Smooth muscle cell (in vitro differentiated cells): Measurements from ENCODE around the gene SLC29A3. TPM values are rescaled to one million over a fixed set of nuclear protein-coding genes. Genes with fewer than 3 reads are reported as not detected.

ENCODE experiments used
- DNase-seq: peaks from one replicate; lab custom pipeline; 2025; ENCODE audit not compliant: unreplicated experiment; lab: John Stamatoyannopoulos, UW
- H2AFZ ChIP-seq: fragments of 200-600 bp; sonication (generic); 2 replicates; pipeline ENCODE4 v1.6.0; 2016; ENCODE audit warnings: antibody characterized with exemption, low read depth, mild to moderate bottlenecking
- H3F3A ChIP-seq: fragments of 200-600 bp; sonication (generic); 2 replicates; pipeline ENCODE4 v1.6.0; 2017; ENCODE audit warnings: antibody characterized with exemption, low read depth
- H3K27ac ChIP-seq: fragments of 200-600 bp; sonication (generic); 2 replicates; pipeline ENCODE4 v1.5.1; 2016; ENCODE audit warnings: low read depth, mild to moderate bottlenecking
- H3K27me3 ChIP-seq: fragments of 200-600 bp; sonication (generic); 2 replicates; pipeline ENCODE4 v1.6.1; 2016; ENCODE audit warnings: low read depth, mild to moderate bottlenecking
- H3K36me3 ChIP-seq: fragments of 200-600 bp; sonication (generic); 2 replicates; pipeline ENCODE4 v1.5.1; 2016; ENCODE audit warnings: low read depth
- H3K4me1 ChIP-seq: fragments of 200-600 bp; sonication (generic); 2 replicates; pipeline ENCODE4 v1.5.1; 2016; ENCODE audit warnings: low read depth
- H3K4me2 ChIP-seq: fragments of 200-600 bp; sonication (generic); 2 replicates; pipeline ENCODE4 v1.6.0; 2016; ENCODE audit warnings: mild to moderate bottlenecking
- H3K4me3 ChIP-seq: fragments of 200-600 bp; sonication (generic); 2 replicates; pipeline ENCODE4 v1.5.1; 2016; ENCODE audit warnings: mild to moderate bottlenecking
- H3K79me2 ChIP-seq: fragments of 200-600 bp; sonication (generic); 2 replicates; pipeline ENCODE4 v1.6.0; 2016; ENCODE audit warnings: low read depth, mild to moderate bottlenecking
- H3K9ac ChIP-seq: fragments of 200-600 bp; sonication (generic); 2 replicates; pipeline ENCODE4 v1.6.0; 2016; ENCODE audit warnings: low read depth
- H3K9me3 ChIP-seq: fragments of 200-600 bp; sonication (generic); replicated peaks from 2 replicates; pipeline ENCODE4 v1.5.1; 2016; ENCODE audit warnings: low read depth
- H4K20me1 ChIP-seq: fragments of 200-600 bp; sonication (generic); 2 replicates; pipeline ENCODE4 v1.6.0; 2016; ENCODE audit warnings: low read depth
- CTCF ChIP-seq: fragments of 200-600 bp; sonication (generic); IDR thresholded peaks from 2 replicates; pipeline ENCODE4 v1.5.1; 2017; ENCODE audit warnings: borderline replicate concordance, mild to moderate bottlenecking, antibody characterized with exemption; ENCODE audit not compliant: insufficient read depth, poor library complexity, severe bottlenecking
- WGBS: methylation state at CpG from one replicate; pipeline ENCODE4 v1.1.7; 2016; ENCODE audit warnings: low lambda C conversion rate; 5-methylcytosine and 5-hydroxymethylcytosine counted together
- polyA plus RNA-seq: library from polyadenylated mRNA; unstranded; fragments of >200 nt; fragmentation: Nextera tagmentation; extraction: Ambion mirVana; gene quantifications from 2 replicates; pipeline ENCODE4 v1.2.1, GENCODE V29; 2016
- total RNA-seq: library from RNA; depleted of rRNA; stranded (reverse); fragments of >200 nt; gene quantifications from 2 replicates; pipeline ENCODE4 v1.2.3, GENCODE V29; 2014

The SLC29A3 gene
- total and polyA plus RNA-seq, 2 experiments from 2014 or later: 2.9 to 4.8 TPM

GRCh38 chr10:71332466-71332865 lies 13.4 kb downstream of the SLC29A3 start:
- H3K36me3 ChIP-seq: no peaks in the 10 kb centered on the region
- no peaks in the 10 kb centered on the region for H3K27me3 ChIP-seq
- no peaks in the 10 kb centered on the region for H3K79me2 ChIP-seq
- no peak overlapping the region for H3K4me3 ChIP-seq
- H3K27ac ChIP-seq: no peak overlapping the region
- H3K9me3 ChIP-seq: no peaks in the 10 kb centered on the region
- H3K4me1 ChIP-seq: no peaks in the 10 kb centered on the region
- no peak overlapping the region for H3K4me2 ChIP-seq
- DNase-seq: no peak
- H4K20me1 ChIP-seq: no peaks in the 10 kb centered on the region
- H3F3A ChIP-seq: no peaks in the 10 kb centered on the region
- no peak overlapping the region for H3K9ac ChIP-seq
- H2AFZ ChIP-seq: no peak overlapping the region
- 93% methylated on average over 5 of the region's 5 CpGs for WGBS
- no peak for TF ChIP-seq CTCF

- 80% methylated on average over 9 of the region's 9 CpGs for WGBS
- H3K27ac ChIP-seq: no peak overlapping the region
These were observed 14.2 kb downstream of the SLC29A3 start for GRCh38 chr10:71333129-71333887.

GRCh38 chr10:71334221-71334791 lies 15.2 kb downstream of the SLC29A3 start:
- Histone ChIP-seq H3K27me3 (no peaks in the 10 kb centered on the region), H3K4me3 (no peak overlapping the region), H3K9me3 (no peaks in the 10 kb centered on the region), H3K4me2 (no peak overlapping the region), H3F3A (no peaks in the 10 kb centered on the region), H4K20me1 (no peaks in the 10 kb centered on the region), H3K4me1 (no peaks in the 10 kb centered on the region), H3K9ac (no peak overlapping the region), H2AFZ (no peak overlapping the region), H3K27ac (no peak overlapping the region), H3K79me2 (no peaks in the 10 kb centered on the region), H3K36me3 (no peaks in the 10 kb centered on the region)
- TF ChIP-seq CTCF: no peak
- DNase-seq: no peak
- 81% methylated on average over 12 of the region's 12 CpGs for WGBS

More at GRCh38 chr10:71333129-71333887, 14.2 kb downstream of the SLC29A3 start:
- no peaks in the 10 kb centered on the region for H3K36me3 ChIP-seq
- no peaks in the 10 kb centered on the region for H3K79me2 ChIP-seq
- no peaks in the 10 kb centered on the region for H3F3A ChIP-seq
- TF ChIP-seq CTCF: no peak
- no peak overlapping the region for H3K4me2 ChIP-seq
- H3K9ac ChIP-seq: no peak overlapping the region
- H2AFZ ChIP-seq: no peak overlapping the region
- no peak overlapping the region for H3K4me3 ChIP-seq
- no peaks in the 10 kb centered on the region for H3K27me3 ChIP-seq
- no peak for DNase-seq
- no peaks in the 10 kb centered on the region for H4K20me1 ChIP-seq
- no peaks in the 10 kb centered on the region for H3K9me3 ChIP-seq
- no peaks in the 10 kb centered on the region for H3K4me1 ChIP-seq

- H2AFZ ChIP-seq: no peak overlapping the region
These were observed 16.2 kb downstream of the SLC29A3 start for GRCh38 chr10:71335173-71335708.

More at GRCh38 chr10:71335173-71335708, 16.2 kb downstream of the SLC29A3 start:
- no peaks in the 10 kb centered on the region for H3F3A ChIP-seq
- no peak overlapping the region for H3K4me2 ChIP-seq
- H3K4me1 ChIP-seq: no peaks in the 10 kb centered on the region
- no peak for TF ChIP-seq CTCF
- no peak for DNase-seq
- no peaks in the 10 kb centered on the region for H3K27me3 ChIP-seq
- no peaks in the 10 kb centered on the region for H4K20me1 ChIP-seq
- H3K9ac ChIP-seq: no peak overlapping the region
- H3K36me3 ChIP-seq: no peaks in the 10 kb centered on the region
- H3K27ac ChIP-seq: no peak overlapping the region
- H3K79me2 ChIP-seq: no peaks in the 10 kb centered on the region
- 90% methylated on average over 15 of the region's 15 CpGs for WGBS
- no peaks in the 10 kb centered on the region for H3K9me3 ChIP-seq
- H3K4me3 ChIP-seq: no peak overlapping the region
